Measurements from ENCODE around the gene STIM1.

The STIM1 gene

DNA sequence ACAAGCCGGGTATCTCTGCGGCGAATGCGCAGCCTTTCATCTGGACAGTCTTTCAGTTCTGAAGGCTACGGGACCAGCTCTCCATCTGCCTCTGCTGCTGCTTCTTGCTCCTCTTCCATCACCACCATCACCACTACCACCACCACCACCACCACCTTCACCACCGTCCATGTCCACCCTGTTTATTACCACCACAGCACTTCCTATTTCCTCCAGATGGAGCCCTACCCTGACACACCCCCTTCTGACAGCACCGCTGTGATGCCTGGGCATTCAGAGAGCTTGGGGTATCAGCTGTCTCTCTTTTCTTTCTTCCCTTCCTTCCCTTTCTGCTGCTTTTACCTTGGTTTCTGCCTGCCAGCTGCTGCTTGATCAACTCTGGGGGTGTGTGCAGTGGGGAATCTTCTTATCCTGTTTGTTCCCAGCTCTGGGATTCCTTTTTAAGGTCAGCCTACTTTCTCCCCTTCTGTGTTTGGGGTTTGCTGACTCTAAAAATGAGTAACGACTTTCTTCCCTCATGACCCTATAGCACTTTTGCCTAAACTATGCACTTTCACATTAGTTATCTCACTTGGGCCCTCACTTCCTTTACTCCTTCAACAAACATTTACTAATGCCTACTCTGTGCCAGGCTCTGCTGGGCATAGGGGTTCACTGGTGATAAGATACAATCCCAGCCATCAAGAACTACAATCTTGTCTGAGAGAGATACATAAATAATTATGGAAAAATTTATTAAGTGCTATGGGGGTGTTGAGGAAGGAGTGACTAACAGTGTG, 231.3 kb downstream of the STIM1 start:
- POLR2A ChIA-PET (ENCODE audit: low non-redundant PET), result no interaction called here
- DNase-seq (ENCODE audit: low spot score), result no peak
- CTCF ChIA-PET, result no interaction called here
- TF ChIP-seq, protein P1, sequence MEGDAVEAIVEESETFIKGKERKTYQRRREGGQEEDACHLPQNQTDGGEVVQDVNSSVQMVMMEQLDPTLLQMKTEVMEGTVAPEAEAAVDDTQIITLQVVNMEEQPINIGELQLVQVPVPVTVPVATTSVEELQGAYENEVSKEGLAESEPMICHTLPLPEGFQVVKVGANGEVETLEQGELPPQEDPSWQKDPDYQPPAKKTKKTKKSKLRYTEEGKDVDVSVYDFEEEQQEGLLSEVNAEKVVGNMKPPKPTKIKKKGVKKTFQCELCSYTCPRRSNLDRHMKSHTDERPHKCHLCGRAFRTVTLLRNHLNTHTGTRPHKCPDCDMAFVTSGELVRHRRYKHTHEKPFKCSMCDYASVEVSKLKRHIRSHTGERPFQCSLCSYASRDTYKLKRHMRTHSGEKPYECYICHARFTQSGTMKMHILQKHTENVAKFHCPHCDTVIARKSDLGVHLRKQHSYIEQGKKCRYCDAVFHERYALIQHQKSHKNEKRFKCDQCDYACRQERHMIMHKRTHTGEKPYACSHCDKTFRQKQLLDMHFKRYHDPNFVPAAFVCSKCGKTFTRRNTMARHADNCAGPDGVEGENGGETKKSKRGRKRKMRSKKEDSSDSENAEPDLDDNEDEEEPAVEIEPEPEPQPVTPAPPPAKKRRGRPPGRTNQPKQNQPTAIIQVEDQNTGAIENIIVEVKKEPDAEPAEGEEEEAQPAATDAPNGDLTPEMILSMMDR (conservative IDR thresholded peaks at IDR 0.05; ENCODE audit: low read depth), result no peak
- H3K27ac ChIP-seq, result no peak overlapping the region

DNA sequence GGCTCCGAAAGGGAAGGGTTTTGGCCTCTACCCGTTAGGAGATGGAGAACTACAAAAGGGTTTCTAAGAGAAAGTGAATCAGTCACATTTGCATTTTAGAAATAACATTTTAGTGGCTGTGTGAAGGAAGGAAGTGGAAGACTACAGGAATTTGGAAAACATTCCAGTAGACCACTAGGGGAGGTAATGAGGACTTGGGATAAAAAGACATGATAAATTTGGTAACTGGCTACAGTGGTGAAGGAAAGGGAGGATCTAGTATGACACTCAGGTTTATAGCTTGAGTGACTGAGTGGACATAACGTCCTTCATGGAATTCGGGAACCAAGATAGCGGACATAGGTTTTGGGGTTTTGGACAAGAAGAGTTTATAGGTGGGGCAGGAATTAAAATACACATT, 232.1 kb downstream of the STIM1 start:
- TF ChIP-seq, protein P1 (conservative IDR thresholded peaks at IDR 0.05; ENCODE audit: low read depth), result no peak
- no peak for DNase-seq (ENCODE audit: low spot score)
- ChIA-PET CTCF (interaction anchor here (1.5 kb wide), 1 partner anchor 238 kb away, joined by 5 read pairs; no protein-coding TSS in a partner anchor), POLR2A (ENCODE audit: low non-redundant PET) (no interaction called here)
- H3K27ac ChIP-seq, result no peak overlapping the region

DNA sequence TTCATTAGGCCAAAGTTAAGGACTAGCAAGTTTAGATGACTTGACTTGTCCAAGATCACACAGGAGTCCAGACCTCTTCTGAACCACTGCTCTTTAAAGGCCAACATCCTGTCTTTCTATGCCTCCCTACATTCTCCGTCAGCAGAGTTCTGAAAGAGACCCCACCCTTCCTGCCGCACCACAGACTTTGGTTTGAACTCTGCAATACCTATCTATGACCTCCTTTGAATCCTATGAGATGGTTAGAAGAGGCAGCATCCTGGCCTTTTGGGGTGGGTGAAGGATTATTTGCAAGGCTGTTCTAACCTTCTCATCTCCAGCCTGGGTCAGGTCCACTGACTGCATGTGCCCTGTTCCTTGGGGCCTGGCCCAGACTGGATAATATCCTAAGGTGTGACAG, 234.8 kb downstream of the STIM1 start:
- TF ChIP-seq, protein P1 (conservative IDR thresholded peaks at IDR 0.05; ENCODE audit: low read depth), result no peak
- CTCF ChIA-PET, result no interaction called here
- POLR2A ChIA-PET (ENCODE audit: low non-redundant PET), result no interaction called here
- DNase-seq (ENCODE audit: low spot score), result no peak
- no peak overlapping the region for H3K27ac ChIP-seq

DNA sequence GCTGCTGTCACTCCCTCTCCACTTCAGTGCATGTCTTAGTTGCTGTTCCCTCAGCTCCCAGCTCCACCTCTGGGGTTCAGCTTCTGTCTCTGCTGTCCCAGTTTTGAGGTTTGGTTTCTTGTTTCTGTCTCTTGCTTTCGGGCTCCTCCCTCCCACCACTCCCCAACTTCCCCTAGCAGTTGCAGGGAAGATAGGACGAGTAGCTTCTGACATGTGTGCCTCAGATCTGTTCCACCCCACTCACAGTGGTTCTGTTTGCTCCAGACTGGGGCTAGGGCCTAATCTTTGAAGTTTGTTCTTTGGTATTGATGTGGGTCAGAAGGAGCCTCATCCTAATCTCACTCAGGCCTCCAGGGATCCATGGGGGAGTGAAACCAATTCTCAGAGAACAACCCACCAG, 236.6 kb downstream of the STIM1 start:
- H3K27ac ChIP-seq, result peak overlapping the region; percentile 0; the same call in 1 of the 2 replicates

DNA sequence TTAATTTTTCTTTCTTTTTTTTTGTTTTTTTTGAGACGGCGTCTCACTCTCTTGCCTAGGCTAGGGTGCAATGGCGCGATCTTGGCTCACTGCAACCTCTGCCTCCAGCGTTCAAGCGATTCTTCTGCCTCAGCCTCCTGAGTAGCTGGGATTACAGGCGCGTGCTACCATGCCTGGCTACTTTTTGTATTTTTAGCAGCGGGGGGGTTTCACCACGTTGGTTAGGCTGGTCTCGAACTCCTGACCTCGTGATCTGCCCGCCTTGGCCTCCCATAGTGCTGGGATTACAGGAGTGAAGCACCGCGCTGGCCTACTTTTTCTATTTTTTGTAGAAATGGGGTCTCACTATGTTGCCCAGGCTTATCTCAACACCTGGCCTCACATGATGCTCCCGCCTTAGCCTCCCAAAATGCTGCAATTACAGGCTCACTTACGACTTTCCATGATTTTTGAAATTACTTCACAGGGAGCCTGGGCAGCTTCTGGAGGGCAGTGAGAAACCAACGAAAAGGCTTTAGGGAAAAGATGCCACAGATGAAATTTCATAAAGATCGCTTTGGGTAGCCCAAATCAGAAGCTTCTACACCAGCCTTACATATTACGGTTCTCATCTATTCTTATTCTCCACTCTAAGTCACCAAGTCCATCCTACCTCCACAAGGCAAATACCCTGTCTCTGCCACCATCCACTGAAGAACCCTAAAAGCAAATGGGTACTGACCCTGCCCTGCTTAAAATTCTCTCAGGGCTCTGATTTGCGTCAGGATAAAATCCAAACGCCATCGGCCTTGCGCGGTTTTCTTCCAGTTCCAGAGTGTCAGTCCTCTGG, 238.3 kb downstream of the STIM1 start:
- ChIA-PET CTCF (interaction anchor here (0.7 kb wide), 1 partner anchor 18 kb away, joined by 4 read pairs; no protein-coding TSS in a partner anchor), POLR2A (ENCODE audit: low non-redundant PET) (interaction anchor here (0.6 kb wide), 1 partner anchor 9 kb away, joined by 4 read pairs; no protein-coding TSS in a partner anchor)
- H3K27ac ChIP-seq, result peak overlapping the region; percentile 95
- TF ChIP-seq, protein P1 (conservative IDR thresholded peaks at IDR 0.05; ENCODE audit: low read depth), result no peak
- DNase-seq (ENCODE audit: low spot score), result peak; percentile 8

More for the DNA sequence above, 236.6 kb downstream of the STIM1 start:
- ChIA-PET POLR2A (ENCODE audit: low non-redundant PET) (no interaction called here), CTCF (interaction anchor here (0.7 to 1.6 kb wide), 2 partner anchors 19 to 244 kb away, joined by 4 read pairs; no protein-coding TSS in a partner anchor)
- no peak for DNase-seq (ENCODE audit: low spot score)
- TF ChIP-seq, protein P1 (conservative IDR thresholded peaks at IDR 0.05; ENCODE audit: low read depth), result no peak
